Measurements from ENCODE around the gene DENND5B. TPM values are rescaled to one million over a fixed set of nuclear protein-coding genes. Genes with fewer than 3 reads are reported as not detected.

Gene DENND5B
- total and polyA plus RNA-seq, 12 donors = 5.2 to 60.8 (median 45.3) TPM

DNA sequence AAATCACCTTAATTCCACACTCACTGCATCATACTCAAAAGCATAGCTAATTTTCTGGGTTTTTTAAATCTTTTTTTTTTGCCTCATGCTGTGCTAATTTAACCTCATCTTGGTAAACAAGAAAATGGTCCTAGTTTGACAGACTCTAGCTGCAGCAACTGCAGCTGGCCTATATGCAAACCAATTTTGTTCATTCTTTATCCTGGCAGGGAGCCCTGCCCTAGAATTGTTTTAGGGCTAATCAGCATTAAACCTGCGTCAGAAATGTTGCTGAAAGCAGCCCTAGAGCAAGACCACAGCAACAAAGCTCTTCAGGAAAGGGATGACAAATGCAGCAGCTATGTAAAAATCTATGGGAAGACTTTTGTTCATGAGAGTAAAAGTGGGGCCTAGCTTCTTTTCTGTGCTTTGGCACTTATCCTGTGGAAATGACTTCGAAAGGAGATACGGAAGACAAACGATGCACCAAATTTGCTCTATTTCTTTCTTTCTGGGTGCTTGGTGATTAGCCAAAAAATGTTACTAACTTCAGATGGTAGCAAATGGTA lies 72.2 kb downstream of the DENND5B start:
- ATAC-seq = peak in 6 of 8 donors; percentile 50 to 72 (median 67)

GRCh38 chr12:31517994-31518393 lies 72.9 kb downstream of the DENND5B start:
- DNase-seq (no peak), ATAC-seq (no peak)
- 61 to 68% methylated on average over 1 of the region's 1 CpG for WGBS, 2 donors
- Histone ChIP-seq H3K4me1 (peaks cover 5 to 59% (median 30%) of the 10 kb centered on the region in 9 donors), H3K4me3 (no peak overlapping the region), H3K27ac (peak overlapping the region in 2 of 10 donors; percentile 1 to 32), H3K27me3 (no peaks in the 10 kb centered on the region), H3K9me3 (no peaks in the 10 kb centered on the region), H3K36me3 (no peaks in the 10 kb centered on the region)
- intact Hi-C loops (cut with DNase I) = no loop called here
- TF ChIP-seq CTCF (IDR thresholded peaks at IDR 0.05) = no peak

More for the DNA sequence above, 72.2 kb downstream of the DENND5B start:
- Histone ChIP-seq H3K27me3 (no peaks in the 10 kb centered on the region), H3K9me3 (no peaks in the 10 kb centered on the region), H3K4me1 (peaks cover 5 to 64% (median 30%) of the 10 kb centered on the region in 9 donors), H3K27ac (peak overlapping the region in 3 of 10 donors; percentile 1 to 32 (median 32)), H3K4me3 (no peak overlapping the region), H3K36me3 (no peaks in the 10 kb centered on the region)
- intact Hi-C loops (cut with DNase I) = no loop called here
- WGBS, 2 donors = 32 to 34% methylated on average over 4 of the region's 4 CpGs
- DNase-seq = peak in 1 of 2 donors; percentile 31
- no peak for TF ChIP-seq CTCF (IDR thresholded peaks at IDR 0.05)

GRCh38 chr12:31516702-31517101 lies 74.2 kb downstream of the DENND5B start:
- no peak for TF ChIP-seq CTCF (IDR thresholded peaks at IDR 0.05)
- no peak for ATAC-seq
- Histone ChIP-seq H3K36me3 (no peaks in the 10 kb centered on the region), H3K4me3 (no peak overlapping the region), H3K9me3 (no peaks in the 10 kb centered on the region), H3K27me3 (no peaks in the 10 kb centered on the region), H3K27ac (no peak overlapping the region), H3K4me1 (peaks cover 5 to 46% (median 30%) of the 10 kb centered on the region in 9 donors)
- no peak for DNase-seq
- intact Hi-C loops (cut with DNase I) = no loop called here
- WGBS, 2 donors = 65 to 71% methylated on average over 2 of the region's 2 CpGs

- TF ChIP-seq CTCF (IDR thresholded peaks at IDR 0.05) = no peak
- ATAC-seq = no peak
- Histone ChIP-seq H3K27ac (no peak overlapping the region), H3K4me3 (no peak overlapping the region), H3K4me1 (peaks cover 5 to 39% (median 30%) of the 10 kb centered on the region in 9 donors), H3K36me3 (no peaks in the 10 kb centered on the region), H3K9me3 (no peaks in the 10 kb centered on the region), H3K27me3 (no peaks in the 10 kb centered on the region)
- intact Hi-C loops (cut with DNase I) = no loop called here
- WGBS, 2 donors = 97 to 99% methylated on average over 4 of the region's 4 CpGs
- no peak for DNase-seq
Measured at GRCh38 chr12:31514912-31515311, 76.0 kb downstream of the DENND5B start.

Data from heart right ventricle (tissue), 16 donors.